ENCODE results near the gene PGM2L1.
"Not testable (repeated sequence)": the region's sequence is repeated elsewhere in the genome, so short reads cannot be mapped to it uniquely, and the experiment has no call there.

The PGM2L1 gene

DNA sequence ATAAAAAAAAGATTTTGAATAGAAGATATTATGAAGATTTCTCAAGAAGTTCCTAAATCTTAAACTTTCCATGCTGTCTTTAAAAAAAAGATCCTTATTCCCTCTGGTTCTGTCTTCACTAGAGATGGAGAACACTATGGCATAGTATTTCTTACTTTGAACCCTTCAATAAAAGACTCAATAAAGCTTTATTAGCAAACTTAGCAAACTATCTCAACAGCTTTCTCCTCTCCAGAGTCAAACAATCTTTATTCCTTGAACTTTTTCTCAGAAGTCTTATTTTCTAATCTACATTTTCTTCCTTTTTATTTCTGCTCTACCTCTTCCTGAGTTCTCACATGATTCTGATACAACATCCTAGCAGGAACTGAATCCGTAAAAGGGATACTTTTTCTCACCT lies 65.0 kb downstream of the PGM2L1 start:
- no peak for DNase-seq (ENCODE audit: low spot score)

DNA sequence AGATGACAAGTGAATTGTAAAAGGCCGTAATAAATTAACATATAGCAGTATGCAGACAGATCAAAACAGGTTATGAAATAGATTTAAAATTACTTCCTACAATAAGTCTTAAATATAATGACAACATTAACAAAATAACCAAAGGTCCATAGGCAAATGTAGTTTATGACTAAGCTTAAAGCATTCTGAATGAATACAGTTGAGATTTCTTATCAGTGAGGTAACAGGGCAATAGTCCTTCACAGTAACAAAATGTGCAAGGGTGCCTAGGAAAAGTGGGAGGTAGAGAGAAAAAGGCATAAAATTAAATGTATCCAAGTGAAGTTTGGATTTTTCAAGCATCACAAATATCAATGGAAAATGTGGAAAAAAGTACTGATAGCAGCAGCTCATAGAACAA lies 65.9 kb downstream of the PGM2L1 start:
- DNase-seq (ENCODE audit: low spot score), result no peak

DNA sequence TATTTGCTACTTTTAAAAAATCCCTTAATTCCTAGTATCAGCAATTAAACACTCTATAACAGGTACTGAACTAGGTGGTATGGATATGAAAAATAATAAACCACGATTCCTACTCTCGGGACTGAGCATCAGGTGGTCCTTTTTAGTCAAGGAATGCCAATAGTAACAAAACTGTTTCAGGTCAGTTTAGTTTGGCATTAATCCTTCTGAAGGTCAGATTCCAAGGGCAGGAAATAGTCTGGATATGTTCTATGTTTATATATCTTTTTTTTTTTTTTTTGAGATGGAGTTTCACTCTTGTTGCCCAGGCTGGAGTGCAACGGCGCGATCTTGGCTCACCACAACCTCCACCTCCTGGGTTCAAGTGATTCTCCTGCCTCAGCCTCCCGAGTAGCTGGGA lies 67.2 kb downstream of the PGM2L1 start:
- not testable (repeated sequence) for DNase-seq (ENCODE audit: low spot score)

DNA sequence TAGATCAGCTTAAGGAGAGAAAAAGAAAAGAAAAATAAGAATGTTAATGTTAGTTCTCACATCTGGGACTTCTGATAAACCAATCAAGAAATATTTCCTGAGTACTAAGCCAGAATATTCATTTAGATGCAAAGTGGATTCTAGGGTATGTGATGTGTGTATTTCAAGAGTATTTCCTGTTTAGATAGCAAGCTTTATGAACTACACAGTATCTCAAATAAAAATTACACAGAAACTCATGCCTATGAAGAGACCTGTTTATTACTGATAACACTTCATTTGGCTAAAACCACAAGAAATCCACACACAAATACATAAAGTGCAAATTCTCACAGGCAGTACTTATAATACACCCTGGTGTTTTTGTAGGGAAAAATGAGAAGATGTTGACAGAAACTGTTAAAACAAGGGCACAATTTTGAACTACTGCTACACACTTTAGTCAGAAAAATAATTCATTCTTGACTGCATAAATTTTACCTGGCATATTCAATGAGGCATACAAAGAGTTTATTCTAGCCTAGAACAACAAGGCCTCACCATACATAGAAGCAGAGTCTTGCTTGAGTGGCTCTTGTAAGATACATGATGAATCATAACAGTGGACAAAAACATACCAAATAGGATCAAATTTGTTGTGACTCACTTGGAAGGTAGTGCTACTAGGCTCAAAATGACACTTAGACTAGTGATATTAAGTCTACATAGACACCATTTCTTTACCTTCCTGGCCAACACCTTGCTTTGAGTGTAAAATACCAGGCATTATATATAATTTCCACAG lies 68.0 kb downstream of the PGM2L1 start:
- DNase-seq (ENCODE audit: low spot score), result no peak

DNA sequence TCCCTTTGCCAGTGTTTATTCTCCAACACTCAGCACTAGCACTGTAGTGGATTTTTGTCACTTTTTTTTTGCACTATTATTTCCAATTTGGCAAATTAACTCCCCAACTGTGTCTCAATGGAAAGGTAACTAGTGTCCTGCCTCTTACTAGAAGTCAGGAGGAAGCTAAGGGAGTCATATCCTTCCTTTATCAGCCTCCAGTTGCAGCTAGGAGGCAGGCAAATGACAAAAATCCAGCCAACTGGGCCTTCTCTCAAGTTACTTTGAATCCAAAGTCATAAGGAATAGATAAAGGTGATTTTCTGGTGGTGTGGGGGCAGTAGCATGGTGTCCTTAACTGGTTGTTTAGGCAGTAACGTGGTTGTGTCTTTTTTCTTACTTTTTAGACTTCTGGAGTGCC lies 71.2 kb downstream of the PGM2L1 start:
- DNase-seq (ENCODE audit: low spot score), result no peak

DNA sequence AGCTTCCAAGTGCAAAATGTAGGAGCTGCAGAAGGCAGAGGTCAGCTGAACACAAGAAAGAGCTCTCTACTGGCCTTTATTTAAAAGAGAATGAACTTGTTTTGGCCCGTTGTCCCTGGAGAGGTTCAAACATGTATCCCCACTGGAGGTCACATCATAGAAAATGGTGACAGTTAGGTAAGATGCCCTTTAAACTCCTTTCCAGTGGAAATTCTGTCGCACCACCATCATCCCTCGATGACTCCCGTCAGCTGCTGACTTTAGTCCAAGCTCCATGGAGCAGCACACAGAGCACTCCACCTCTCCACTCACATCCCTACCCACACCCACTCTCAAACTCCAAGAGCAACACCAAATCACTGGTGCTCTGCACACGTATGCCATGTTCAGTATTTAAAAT lies 71.6 kb downstream of the PGM2L1 start:
- no peak for DNase-seq (ENCODE audit: low spot score)

DNA sequence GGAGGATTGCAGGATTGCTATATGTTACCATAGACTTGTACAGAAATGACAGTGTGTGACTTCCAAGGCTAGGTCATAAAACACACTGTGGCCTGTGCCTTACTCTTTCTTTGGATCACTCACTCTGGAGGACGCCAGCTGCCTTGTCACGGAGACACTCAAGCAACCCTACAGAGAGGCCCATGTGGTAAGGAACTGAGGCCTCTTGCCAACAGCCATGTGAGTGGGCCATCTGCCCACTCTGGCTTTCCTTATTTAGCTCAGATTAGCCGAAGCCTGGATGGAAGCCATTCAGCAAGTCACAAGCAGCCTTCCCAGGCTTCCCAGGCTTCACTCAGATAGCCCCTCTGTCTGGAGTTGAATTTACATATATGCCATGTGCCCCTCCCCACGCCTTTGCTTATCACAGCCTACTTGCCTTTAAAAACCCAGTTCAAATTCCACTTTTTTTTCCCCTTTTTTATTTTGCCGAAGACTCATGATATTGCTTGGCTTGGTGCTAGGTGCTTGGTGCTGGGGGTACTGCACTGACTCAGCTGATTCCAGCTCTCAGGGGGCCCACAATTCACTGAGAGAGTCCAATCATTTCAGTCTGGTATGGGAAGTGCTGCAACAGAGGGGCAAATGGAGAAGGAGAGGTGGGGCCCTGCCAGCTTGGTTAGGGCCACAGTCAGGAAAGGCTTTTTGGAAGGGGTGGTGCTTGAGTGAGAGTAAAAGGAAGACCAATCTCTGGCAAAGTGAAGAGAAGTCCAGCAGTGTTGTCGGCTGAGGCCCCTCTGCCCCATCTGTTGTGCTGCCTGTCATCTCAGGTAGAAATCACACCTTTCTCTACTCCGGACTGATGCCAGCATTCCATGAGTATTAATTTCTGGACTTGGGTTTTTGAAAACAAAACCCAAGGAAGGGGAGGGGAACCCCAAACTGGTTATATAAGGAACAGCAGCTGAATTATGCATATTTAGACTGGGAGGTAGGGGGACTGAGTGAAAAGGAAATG lies 72.3 kb downstream of the PGM2L1 start:
- DNase-seq (ENCODE audit: low spot score), result no peak

DNA sequence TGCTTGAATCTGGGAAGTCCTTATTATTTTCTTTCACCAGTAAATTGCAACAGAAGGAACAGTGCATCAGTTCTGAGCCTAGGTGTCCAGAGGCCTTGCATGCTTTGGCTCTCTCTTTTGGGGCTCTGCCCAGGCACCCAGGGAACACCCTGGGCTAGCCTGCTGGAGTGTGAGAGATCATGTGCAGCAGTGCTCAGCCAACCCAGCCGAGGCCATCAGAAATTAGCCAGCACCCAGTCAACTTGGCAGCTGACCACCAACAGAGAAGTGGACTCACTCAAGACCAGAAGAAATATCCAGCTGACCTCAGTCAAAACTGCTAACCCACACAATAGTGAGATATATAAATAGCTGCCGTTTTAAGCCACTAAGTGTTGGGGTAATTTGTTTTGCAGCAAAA lies 75.6 kb downstream of the PGM2L1 start:
- DNase-seq (ENCODE audit: low spot score), result no peak

DNA sequence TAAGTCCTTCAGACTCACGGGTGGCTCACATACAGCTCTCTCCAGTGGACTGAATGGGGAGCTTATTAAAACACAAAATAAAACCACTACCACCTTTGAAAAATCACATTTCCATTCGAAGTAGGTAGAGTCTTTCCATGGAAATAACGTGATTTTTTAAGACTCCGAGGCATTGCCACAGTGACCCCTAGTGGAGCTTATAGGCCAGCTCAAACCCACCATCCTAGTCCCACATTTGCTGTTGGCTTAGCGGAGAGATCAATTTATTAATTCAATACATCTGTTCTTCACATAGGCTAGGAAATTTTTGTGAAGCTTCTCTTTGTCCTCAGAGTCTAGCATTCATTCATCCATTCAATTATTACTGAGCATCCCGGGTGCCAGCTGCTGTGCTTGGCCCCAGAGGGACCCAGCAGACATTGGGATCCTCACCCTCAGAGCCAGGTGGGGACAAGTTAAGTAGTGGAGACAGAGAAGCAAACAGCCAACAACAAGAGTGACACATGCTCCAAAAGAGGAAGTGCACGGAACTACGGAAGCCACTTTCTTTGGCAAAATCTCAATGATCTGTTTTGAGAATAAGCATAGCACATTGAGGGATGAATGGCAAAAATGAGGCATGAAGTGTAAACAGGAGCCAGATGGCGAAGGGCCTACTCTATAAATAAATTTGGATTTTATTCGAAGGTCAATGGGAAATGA lies 76.6 kb downstream of the PGM2L1 start:
- DNase-seq (ENCODE audit: low spot score), result peak; percentile 11

DNA sequence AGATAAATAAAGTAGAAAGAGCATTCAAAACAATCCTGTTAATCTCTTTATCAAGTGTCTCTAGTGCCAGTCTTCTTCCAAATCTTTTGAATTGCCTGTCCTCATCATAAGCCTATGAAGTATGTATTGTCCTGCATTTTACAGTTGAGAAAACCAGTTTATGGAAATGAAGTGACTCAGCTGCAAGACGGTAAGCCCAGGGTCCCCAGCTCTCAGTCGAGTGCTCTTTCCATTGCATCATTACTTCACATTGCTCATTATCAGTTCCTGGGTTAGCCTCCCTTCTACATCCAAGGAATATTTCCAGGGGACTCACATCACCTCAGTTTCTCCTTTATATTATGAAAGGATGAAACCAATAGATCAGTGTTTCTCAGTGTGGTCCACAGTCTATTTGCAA lies 77.7 kb downstream of the PGM2L1 start:
- no peak for DNase-seq (ENCODE audit: low spot score)

DNA sequence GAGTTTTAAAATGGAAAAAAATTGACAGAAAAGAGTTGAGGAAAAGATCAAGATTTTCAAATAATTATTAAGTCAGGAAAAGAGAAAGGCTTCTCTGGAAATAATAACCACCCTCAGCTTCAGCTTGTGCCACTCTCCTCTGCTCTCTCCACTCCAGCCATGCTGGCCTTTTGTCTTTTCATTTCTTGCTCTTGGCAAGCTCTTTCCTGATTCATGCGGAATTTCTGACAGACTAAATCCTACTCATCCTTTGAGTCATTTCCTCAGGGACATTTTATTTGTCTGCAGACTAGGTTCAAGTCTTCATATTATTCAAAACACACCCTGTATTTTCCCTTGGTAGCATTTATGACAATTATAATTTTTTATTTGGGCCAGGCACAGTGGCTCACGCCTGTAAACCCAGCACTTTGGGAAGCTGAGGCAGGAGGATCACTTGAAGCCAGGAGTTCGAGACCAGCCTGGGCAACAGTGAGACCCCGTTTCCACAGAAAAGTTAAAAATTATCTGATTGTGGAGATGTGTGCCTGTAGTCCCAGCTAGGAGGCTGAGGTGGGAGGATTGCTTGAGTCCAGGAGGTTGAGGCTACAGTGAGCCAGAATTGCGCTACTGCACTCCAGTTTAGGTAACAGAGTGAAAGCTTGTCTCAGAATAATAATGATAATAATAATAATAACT lies 79.0 kb downstream of the PGM2L1 start:
- no peak for DNase-seq (ENCODE audit: low spot score)

DNA sequence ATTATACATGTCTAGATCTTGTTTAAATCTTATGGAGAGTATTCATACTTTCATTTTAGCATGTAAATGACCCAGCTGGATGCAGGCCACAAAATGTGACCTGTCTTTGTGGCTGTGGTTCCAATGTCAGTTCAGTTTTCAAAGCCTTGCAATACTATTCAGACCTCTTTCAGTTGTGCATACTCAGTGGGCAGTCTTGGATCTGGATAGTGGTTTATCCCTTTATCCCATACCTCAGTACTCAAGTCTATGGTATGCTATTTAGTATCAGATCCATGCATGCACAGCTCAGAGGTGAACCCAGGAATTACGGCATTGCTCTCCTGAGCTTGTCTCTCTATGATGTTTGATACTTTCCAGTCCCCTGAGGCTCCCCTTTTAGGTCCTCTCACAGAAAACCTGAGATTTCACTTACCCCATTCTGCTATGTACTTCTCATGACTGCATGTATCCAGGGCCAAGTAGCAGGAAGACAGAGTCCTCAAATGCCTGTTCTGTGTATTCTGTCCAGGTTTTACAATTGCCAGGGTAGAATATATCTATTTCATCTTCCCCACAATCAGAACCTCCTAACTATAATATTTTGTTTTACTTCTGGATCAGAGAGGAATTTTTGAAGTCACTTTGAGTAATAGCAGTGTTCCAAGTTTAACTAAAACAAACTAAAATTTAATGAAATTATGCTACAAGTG lies 79.8 kb downstream of the PGM2L1 start:
- DNase-seq (ENCODE audit: low spot score), result no peak

DNA sequence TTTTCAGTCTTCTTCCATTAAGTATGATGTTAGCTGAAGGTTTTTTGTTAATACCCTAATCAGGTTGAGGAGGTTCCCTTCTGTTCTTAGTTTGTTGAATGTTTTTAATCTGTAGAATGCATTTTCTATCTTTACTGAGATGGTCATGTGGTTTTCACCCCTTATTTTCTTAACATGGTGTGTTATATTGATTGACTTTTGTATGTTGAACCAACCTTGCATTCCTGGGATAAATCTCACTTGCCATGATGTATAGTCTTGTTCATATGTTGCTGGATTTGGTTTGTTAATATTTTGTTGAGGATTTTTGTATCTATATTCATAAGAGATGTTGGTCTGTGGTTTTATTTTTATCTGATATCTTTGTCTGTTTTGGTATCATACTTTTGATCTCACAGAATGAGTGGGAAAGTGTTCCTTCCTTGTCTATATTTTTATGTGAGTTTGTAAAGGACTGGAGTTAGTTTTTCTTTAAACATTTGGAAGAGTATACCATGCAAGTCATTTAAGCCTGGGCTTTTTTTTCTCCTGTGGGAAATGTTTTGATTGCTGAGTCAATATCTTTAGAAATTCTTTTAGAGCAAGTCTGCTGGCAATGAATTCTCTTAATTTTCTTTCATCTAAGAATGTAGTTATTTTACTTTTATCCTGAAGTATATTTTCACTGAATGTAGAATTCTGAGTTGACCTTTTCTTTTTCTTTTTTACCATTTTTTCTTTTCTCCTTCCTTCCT lies 81.3 kb downstream of the PGM2L1 start:
- DNase-seq (ENCODE audit: low spot score), result no peak

DNA sequence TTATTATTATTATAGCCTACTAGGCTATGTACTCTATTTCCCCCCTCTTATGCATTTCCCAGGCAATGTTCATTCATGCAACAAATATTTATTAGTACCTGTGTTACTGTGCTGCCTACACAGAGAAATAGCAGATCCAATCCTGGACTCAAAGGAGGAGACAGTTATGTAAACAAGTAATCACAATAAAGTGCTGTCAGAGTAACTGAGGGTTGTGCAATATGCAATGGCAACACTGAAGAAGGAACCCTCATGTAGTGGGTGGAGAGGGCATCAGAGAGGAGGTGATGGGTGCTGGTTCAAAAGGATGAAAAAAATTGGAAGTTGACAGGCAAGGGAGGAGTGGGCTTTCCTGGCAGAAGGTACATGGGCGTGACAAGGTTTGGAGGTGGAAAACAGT lies 85.9 kb downstream of the PGM2L1 start:
- DNase-seq (ENCODE audit: low spot score), result no peak

DNA sequence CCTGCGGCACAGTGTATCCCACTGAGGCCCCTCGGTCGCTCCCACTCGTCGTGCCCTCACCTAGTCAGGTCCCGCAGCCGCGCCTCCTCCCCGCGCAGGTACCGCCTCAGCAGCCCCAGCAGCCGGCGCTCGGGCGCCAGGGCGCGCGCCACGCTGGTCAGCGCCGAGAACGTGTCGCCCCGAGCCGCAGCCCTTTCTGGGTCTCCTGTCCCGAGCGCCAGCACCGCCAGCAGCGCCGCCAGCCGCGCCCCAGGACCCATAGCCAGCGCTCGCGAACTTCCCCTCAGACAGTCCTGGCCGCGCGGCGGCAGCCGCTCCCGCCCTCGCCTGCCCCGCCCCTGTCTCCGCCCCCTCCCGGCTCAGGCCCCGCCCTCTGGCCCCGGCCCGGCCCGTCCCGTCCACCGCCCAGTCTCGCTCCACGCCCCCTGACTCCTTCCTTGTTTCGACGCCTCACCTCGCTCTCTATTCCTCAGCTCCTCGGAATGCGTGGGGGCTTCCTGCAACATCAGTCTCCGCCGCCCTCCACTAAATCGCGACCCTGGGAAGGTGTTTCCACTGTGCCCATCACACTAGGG lies 86.8 kb downstream of the PGM2L1 start, which contains the start of gene P4HA3:
P4HA3 (minus strand) TSS at position 289 of the 575 bp plus-strand sequence; CDS start at position 260, 29 bp downstream.
- peak; percentile 84 for DNase-seq (ENCODE audit: low spot score)

DNA sequence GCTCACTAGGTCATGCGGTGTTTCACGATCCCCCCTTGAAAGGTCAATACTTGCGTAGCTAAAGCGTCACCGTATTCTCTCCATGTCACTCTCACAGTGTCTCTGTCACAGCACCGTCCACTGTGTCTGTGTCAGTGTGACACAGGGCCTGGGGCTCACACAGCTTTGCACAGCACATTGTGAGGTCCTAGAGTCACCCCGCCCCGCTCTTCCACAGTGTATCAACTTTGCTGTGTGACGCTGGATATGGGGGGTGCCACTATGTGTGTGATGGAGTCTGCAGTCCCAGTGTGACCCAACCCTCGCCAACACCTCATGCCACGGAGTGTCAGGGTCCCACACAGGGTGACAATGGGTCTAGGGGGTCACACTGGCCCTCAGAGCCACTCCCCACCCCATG lies 87.4 kb downstream of the PGM2L1 start:
- DNase-seq (ENCODE audit: low spot score), result no peak

DNA sequence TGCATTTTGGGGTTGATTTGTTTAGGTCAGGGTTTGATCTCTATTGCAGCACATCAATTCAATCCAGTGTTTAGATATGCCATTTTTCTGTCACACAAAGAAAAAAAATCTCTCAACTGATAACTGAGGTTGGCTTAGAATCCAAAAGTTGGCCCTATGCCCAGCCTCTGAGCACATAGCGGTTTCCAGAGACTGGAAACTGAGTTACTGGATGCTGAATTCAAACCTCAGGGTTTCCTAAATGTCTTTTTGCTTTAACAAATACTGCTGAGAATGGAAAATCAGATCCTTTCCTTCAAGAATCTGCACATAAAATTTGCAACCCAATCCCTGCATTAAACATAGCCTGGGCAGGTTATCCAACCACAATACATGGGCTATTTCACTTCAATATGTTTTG lies 90.8 kb downstream of the PGM2L1 start:
- no peak for DNase-seq (ENCODE audit: low spot score)

DNA sequence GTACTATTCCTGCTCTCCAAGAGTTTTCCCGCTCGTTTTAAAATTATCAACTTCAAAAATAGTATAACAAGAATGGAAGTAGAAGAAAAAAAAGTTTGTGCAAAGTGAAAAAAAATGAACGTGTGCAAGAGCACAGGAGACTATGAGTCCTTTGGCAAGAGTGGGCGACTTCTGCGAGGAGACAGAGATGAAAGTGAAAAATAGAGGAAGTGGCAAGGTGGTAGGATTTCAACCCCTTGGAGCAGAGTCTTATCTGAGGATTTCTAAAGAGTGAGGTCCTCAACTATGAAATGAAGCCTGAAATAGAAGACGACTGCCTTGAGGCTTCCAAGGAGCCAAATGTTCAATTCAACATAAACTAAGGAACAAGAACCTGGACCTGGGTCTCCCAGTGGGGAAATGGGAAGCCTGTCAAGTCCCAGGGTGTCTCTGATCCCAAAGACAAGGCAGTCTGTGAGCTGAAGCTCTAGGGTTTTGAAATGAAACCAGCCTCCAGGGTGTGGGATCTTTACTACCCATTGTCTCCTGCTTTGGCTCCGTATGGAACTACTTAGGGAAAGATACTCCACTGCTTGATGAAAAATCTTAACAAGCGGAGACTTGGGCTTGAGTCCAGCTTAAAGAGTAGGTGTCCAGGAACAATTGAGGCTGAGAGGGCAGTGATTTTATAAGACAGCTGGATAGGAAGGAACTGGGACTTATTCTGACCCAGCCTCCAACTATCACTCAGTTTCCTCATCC lies 91.6 kb downstream of the PGM2L1 start:
- no peak for DNase-seq (ENCODE audit: low spot score)

DNA sequence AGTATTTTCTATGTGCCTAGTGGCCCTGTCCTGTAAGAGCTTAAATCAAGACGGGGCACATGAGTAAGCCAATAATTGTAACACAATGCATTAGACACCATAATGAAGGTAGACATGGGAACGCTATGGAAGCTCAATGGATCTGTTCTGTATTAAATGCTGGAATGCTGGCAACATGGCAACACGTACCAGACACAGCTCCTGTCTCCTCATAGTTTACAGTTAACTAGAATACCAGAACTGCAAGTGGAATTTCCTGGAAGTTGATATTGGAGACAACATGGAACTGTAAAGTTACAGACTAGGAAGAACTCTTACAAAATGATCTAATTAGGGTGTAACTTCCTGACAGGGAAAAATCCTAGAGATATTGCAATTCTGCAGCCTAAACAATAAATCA lies 99.2 kb downstream of the PGM2L1 start:
- DNase-seq (ENCODE audit: low spot score), result no peak
